NCI-H226 (cell line): ENCODE results near the gene PHF21B.

Source experiments
- DNase-seq: peaks from one replicate; pipeline ENCODE4 v3.0.0-alpha.2; 2015

Gene PHF21B

DNA sequence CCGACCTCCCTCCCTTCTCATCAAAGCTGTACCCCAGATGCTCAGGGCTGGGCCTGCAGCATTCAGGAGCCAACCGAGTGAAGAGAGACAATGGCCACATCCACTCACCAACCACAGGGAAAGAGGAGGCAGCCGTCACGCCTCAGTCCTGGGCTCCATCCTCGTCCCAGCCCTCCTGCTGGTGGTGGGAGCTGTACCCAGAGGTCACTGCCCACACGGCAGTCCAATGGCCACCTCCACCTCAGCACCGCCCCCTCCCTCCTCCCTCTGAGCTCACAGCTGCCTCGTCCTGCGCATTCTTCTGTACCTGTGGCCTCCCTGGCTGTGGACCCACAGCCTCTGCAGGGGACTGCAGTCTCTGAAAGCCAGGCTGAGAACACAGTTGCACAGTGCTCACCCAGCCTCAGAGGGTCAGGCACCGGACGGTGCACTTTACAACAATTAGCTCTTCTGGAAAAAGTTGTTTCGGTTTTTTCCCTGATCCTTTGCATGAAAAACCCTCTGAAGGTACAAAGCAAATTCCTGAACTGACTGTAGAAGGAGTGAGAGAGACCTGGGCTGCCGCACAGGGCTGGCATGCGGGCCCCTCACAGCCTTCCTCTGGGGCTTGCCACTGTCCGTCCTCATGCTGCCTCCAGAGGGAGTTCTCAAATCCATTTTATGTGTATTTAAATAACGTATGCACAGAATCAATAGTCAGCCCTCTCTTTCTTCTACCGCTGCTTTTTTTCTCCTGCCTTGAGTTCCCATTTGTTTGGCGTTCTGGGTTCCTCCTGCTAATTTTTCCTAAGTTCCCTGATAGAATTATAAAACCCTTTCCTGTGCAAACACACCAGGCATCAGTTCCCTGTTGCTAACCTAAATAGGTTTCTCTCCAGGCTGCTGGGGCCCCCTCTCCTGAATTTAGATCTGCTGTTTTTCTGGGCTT is 52.7 kb downstream of the PHF21B start:
- no peak for DNase-seq

DNA sequence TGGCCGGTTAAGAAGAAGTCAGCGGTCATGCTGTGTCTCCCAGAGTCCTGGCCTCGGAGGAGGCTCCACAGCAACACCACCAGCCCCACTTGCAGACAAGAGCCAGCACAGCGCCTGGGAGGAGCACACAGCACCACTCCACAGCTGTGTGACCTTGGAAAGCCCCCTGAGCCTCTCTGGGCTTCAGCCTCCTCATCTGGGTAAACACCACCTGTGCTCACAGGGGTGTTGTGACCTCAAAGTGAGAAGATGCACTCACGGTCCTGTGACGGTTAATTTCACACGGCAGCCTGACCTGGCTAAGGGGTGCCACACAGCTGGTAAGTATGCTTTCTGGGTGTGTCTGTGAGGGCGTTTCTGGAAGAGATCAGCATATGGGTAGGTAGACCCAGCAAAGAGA is 54.7 kb downstream of the PHF21B start:
- DNase-seq: no peak

DNA sequence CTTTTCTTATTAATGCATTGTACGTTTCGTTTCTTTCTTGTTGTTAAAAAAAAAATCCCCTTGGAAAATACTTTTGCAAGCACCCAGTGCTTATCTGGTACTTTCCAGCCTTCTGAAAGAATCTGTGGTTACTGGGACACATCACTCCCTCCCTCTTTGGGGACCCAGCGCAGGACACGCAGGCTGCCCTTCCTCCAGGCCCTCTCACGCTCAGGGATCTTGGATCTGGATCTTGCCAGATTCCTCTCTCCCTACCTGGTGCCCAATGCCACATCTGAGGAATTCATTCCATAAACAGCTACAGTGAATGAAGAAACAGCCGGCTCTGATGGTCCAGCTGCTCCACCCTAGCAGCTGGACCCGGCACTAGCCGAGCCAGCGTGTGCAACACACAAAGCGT is 55.7 kb downstream of the PHF21B start:
- no peak for DNase-seq

DNA sequence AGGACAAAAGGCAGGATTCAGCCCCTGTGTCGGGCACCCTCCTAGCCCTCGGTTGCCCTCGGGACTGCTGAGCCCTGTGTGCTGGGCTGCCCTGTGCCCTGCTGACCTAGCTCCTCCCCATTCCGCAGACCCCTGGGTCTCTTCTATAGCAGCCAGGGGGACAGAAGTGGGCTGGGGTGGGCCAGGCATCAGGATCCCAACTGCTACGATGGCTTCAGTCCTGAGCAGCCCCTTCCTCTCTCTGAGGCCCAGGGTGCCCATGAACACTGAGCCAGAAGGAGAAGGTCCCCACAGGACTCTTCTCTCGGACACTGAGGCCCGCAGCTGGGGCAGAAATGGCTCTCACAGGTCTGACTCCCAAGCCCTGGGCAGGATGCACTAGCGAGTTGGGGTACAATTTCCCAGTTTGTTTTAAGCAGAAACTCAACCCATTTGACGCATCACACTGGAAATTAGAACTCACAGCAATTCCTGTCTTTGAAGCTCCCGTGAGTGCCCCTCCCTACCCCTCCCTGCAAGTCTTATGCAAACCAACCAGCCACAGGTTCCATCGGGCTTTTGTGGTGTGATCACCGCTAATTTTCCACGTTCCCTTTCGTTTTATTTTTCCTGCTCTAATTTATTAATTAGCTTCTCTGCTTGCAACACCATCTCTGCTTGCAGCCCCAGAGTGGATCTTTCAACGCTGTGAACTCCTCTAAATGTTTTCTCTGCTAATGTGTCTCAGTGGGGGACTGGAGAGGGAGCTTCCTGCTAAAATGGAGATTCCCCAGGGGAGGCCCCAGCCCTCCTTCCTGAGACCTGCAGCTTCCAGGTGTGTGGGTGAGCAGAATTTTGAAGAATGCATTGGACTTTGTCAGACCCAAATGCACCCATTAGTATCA is 56.7 kb downstream of the PHF21B start:
- DNase-seq: no peak

DNA sequence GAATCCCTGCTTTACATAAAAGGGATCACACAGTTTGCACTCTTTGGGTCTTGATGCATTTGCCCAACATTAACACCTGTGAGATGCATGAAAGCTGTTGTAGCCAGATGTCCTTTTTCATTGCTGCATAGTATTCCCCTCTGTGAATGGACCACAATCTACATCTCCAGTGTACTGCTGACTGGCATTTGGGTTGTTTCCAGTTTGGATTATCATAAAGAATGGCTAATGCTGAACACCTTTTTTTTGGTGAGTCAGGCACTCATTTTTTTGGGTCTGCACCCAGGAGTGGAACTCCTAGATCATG is 58.3 kb downstream of the PHF21B start:
- DNase-seq: no peak

DNA sequence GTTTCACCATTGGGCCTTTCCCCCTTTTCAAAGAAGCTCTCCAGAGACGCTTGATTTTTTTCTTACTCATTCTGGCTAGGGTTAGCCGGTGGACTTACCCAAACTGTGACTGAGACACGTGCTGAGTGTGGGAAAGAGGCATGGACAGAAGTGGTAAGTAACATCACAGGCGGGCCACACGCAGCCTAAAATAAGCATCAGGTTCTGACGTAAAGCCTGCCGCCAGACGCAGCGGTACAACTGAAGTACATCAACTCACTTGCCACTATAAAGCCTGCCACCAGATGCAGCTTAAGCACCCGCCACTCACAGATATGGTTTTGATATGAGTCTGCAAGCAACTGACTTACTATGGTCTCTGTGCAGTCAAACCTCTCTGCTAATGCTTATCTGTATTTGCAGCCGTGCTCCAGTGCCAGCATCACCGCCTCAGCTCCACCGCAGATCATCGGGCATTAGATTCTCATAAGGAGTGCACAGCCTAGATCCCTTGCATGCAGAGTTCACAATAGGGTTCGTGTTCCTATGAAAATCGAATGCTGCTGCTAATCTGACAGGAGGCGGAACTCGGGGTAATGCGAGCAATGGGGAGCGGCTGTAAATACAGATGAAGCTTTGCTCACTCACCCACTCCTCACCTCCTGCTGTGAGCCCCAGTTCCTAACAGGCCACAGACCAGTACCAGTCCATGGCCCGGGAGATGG is 58.8 kb downstream of the PHF21B start:
- DNase-seq: no peak

DNA sequence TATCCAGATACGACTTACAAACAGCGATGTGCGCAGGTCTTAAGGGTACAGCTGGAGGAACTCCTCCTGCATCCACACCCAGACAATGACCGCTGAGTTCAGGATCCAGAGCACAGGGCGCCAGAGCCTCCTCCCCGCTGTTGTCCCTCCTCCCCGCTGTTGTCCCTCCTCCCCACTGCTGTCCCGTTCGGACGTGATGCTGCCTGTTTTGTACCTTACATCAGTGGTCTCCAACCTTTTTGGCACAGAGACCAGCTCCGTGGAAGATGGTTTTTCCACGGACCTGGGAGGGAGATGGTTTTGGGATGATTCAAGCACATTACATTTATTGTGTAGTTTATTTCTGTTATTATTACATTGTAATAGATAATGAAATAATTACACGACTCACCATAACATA is 62.0 kb downstream of the PHF21B start:
- no peak for DNase-seq

DNA sequence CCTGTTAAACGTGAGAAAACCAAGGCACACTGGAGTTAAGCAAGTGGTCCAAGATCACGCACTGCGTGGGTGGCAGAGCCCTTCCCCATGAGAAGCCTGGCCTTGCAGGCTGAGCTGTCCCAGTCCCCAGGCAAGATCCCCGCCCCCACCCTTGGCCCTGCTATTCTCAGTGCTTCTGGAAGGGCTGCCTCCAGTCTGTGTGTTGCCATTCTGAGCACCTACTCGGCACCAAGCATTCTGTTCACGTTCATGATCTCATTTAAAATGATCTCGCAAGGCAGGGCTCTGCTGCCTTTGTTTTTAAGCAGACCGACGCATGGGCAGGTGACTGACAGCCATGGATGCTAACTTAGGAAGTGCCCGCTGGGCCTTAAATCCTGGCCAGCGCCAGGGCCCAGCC is 62.8 kb downstream of the PHF21B start:
- no peak for DNase-seq

DNA sequence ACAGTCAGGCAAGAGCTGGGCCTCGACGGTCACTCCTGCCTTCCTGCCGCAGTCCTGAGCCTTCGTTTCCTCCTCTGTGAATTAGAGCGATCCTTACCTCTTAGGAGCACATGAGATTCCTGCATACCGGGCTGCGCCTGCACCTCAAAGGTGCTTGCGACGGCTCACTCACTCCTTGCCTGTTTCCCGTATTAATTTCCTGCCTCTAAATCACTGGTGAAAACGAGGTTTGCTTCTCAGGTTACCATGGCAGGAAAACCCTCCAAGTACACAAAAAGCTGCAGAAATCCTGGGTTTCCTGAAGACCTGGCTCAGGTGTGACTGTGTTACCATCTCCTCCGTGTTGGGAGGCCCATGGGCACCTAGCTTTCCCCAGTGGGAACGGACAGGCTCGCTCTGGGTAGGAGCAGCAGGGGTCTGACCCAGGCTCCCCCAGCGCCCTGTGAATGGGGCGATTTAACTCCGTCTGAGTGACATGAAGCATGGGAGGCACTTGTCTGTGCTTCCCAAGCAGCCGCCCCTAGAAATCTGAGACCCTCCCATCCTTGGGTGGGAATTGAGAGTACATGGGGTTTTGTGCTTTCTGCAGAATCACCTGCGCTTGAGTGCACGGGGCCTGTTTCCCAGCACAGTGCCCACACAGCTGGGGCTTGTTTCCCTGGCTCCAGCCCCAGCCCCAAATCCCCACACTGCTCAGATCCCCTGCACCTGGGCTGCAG is 64.8 kb downstream of the PHF21B start:
- DNase-seq: no peak

DNA sequence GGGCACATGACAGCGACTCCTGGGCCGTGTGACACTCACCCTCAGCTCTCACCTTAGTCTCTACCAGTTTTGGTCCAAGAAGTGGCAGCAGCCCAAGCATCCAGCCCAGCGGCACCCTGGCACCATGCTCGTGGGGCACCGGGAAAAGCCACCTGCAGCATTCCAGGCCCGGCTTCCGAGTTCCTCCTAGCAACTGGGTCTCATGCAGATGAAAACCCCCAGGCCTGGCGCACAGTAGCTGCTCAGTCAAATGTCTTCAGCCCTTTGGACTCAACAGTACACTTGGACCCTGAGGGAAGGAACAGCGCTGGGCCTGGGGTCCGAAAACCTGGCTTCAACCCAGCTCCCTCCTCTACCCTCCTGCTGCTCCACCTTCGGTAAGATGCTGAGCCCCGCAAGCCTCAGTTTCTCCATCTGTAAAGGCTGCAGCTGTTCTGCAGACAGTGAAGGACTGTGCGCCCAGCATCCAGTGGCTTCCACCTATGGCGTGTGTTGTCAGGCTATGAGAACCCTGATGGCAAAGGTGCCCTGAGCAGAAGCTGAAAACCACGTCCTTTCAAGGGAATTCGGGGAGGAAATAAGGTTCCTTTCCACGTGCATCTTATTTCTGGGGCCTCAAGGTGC is 66.0 kb downstream of the PHF21B start:
- DNase-seq: no peak

DNA sequence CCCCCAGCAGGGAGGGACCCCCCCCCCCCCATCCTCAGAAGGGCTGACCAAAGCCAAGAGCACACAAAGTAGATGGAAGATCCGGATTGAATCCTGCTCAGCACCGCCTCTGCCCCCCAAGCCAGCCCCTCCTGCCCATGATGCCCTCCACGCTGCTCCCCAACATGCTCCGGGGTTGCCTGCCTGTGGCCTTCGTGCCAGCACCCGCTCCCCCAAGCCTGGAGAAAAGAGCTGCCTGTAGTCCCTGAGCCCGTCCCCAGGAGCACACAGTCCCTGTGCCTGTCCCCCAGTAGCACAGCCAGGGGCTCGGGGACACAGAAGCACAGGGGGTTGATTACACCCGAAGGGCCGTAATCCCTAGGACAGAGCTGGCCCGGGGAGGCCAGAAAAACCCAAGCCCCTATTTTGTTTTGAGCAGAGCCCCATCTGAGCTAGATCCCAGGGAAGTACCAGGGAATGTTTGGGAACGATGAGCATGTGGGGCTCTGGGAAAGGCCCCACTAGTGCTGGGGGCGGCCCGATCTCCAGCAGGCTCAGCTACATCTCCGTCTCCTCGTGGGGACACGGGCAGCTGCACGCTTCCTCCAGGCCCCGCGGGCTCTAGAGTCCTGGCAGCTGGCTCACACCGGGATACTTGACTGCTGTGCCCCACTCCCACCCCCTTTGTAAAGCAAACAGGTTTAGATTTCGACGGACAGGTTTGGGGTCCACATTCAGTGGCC is 66.7 kb downstream of the PHF21B start:
- DNase-seq: no peak

DNA sequence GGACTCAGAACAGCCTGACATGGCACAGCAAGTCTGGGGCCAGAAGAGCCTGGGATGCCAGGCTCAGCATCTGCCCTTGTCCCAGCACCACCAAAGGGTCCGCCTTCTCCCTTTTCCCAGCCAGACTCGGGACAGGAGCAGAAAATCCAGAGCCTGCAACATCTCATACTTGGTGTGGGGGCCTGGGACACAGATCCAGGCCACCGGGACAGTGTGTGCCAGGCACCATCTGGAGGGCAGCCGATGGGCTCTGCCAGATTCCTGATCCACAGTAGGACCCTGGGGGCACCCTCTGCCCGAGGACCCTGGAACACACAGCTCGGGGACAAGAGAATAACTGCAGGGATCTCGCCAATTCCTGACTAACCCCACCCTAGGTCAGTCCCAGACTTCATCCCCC is 67.7 kb downstream of the PHF21B start:
- DNase-seq: no peak

DNA sequence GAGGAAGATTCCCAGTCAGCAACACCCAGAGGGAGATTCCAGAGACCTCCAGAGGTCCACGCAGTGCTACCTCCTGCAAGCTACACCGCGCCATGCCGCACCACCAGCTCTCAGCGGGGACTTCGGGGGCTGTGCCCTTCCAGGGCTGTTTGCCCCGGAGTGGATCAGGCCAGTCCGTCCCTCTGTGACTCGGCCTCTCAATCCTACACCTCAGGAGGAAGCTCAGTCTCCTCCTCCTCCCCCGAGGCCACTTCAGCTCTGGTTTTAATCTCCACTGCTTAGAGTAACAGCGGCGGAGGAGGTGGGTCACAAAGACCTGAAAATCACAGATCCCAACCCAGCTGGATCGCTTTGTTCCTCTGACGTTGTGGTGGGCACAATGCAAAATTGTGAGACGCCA is 68.6 kb downstream of the PHF21B start:
- no peak for DNase-seq

DNA sequence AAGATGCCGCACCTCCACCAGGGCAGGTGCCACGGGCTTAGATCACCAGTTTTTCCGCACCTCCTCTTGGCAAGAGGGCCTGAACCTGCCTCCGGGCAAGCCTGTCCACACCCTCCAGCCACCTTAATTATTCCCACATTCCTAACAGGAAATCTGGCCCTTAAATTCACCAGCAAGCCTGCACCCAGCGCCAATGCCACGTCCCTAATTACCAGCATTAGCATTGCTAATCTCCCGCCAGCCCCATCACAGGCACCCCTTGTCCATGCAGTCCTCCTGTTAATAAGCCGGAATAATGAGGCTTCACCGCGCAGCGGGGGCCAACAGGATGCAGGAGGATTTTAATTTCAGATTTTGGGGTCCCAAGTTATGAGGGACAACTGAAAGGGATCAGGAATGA is 69.7 kb downstream of the PHF21B start:
- DNase-seq: no peak

DNA sequence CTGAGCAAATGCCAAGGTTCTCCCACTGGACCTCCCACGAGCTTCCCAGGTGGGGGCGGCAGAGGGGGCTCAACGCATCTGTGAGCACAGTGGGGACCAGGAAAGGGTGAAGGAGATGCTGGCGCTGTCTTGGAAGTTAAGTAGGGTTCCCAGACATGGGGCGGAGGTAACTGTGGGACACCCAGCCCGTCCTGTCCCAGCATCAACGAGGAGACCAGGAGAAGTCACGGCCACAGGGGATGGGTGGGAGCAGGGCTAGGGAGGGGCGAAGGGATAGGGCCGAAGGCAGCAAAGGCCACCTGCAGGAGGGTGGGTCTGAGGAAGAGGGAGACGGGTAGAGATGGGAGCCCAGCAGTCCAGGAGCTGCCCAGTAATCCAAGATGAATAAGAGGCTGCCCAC is 70.4 kb downstream of the PHF21B start:
- DNase-seq: no peak

DNA sequence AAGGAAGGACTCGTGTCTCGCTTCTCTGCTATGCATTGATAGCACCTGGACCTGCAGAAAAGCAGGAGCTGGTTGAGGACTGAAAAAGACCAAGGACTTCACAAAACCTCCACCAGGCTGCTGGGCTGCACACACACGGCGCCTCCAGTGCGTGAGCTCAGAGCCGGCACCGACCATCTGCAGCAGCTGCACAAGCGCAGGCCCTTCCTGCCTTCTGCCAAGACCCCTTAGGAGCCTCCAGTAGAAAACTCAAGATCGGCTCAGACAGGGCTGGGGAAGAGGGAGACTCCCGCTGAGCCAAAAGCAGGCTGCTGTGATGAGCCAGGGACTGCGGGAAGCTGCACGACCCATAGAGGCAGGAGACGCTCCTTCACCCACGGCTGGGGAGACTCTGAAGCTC is 70.9 kb downstream of the PHF21B start:
- no peak for DNase-seq

DNA sequence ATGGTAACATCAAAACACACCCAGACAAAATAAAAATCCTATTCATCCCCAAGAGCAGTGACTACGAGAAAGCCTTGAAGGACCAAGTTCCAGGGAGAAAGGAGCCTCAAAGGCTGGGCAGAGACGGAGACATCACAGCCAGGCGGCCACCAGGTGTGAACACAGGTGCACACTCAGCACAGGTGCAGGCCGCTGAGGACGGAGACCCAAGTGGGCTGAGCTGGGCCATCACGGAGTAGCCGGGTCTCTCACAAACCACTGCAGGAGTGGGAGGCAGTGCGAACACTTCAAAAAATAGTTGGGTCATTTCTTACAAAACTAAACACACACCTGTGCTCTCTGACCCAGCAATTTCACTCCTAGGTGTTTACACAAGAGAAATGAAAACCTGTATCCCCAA is 72.6 kb downstream of the PHF21B start:
- no peak for DNase-seq

DNA sequence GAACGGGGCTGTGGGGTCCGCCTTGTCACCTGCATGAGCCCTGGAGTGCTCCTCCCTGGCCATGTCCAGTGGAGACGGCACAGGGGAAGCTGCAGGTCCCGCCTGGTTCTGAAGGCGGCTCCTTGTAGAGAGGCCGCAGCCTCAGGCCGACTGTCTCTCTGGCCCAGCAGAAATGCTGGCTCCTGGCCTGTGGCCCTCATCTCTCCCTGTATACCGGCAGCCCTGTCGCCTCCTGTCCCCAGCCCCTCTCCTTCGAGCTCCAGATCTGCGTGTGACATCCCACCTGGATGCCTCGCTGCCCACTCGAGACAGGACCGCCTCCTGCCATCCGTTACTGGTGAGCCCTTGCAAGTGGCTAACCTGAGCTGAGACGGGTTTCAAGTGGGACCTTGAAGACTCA is 73.6 kb downstream of the PHF21B start:
- no peak for DNase-seq

DNA sequence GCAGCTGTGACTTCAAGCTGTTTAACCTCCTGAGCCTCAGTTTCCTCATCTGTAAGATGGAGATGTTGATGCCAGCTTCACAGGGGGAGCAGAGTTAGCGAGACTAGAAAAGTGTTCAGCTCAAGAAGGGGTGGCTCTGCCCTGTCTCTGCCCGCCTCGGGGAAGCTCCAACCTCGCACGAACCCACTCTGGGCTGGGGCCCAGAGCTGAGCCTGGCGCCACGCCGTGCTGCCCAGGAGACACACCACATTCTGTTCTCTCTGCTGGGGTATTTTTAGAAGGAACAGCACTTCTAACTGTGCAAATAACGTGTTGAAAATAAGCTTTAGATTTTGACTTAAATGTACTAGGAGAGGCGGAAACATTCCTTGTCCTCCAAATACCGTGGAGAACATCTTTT is 74.1 kb downstream of the PHF21B start:
- DNase-seq: no peak

DNA sequence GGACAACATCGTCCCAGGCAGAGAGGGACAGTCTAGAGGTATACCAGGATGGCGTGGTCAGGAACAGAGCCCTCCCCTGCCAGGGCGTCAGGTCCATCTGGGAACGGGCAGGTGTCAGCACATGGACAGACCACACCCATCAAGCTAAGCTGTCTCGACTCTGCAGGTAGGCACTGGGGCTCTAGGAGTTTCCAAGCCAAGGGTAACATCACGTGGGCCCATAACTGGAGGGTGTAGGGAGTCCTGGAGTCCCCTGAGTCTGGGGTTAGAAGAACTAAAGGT is 75.4 kb downstream of the PHF21B start:
- no peak for DNase-seq

DNA sequence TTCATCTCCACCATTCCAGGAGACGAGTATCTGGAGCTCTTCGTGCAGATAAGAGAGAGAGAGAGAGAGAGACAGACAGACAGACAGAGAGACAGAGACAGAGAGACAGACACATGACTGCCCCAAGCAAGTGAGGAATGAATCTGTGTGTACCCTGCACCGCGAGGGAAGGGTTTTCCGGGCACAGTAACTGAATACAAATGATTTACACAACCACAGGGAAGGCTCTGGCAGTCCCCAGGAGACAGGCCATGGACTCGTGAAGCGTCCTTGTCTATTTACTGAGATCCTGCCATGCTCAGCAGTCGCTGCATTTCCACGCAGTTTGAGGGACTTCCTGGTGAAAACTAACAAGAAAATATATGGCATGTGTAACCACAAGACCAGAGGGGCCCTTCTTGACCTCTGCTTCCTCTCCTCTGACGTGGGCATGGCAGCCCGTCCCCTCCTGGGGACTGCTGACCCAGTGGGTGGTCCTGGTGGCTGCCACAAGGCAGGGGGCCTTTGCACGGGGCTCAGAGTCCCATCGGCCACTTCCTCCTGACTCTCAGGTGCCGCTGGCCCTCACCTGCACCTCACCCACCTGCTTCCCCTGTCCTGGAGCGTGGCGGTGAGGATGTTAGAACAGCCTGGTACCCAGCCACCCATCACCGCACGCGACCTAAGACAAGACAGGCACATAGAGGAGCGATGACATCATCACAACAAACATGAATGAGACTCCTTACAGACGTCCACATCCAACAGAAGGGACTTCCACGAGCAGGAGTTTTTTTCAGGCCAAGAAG is 75.9 kb downstream of the PHF21B start:
- no peak for DNase-seq
